Neutrophil (primary cell): ENCODE measurements around the gene CAMK2G.
"Not testable (repeated sequence)": the region's sequence is repeated elsewhere in the genome, so short reads cannot be mapped to it uniquely, and the experiment has no call there.

Experiments used
- H3K27ac ChIP-seq: fragments of 200-600 bp; sonication (generic); 2 replicates; pipeline ENCODE4 v1.5.1; 2016; ENCODE audit warnings: mild to moderate bottlenecking, moderate library complexity
- H3K27me3 ChIP-seq: fragments of 200-600 bp; sonication (generic); 2 replicates; pipeline ENCODE4 v1.6.0; 2016; ENCODE audit warnings: mild to moderate bottlenecking
- H3K36me3 ChIP-seq: fragments of 200-600 bp; sonication (generic); 2 replicates; pipeline ENCODE4 v1.5.1; 2017
- H3K4me1 ChIP-seq, 2 experiments: fragments of 200-600 bp in 1 of 2; sonication (generic) in 1 of 2; 1 replicate in 1 of 2; 2 replicates in 1 of 2; pipeline versions ENCODE4 v1.5.1 to v1.6.1; 2013 to 2016; ENCODE audit warnings: low read depth in 1 of 2, low read length in 1 of 2, mild to moderate bottlenecking in 1 of 2, moderate library complexity in 1 of 2; ENCODE audit not compliant: control insufficient read depth in 1 of 2, insufficient read depth in 1 of 2
- H3K4me3 ChIP-seq, 2 experiments: fragments of 200-600 bp in 1 of 2; sonication (generic) in 1 of 2; 1 replicate in 1 of 2; 2 replicates in 1 of 2; pipeline ENCODE4 v1.5.1; 2013 to 2016; ENCODE audit warnings: low read depth in 1 of 2, low read length in 1 of 2, mild to moderate bottlenecking in 1 of 2, moderate library complexity in 1 of 2
- H3K9me3 ChIP-seq: fragments of 200-600 bp; sonication (generic); 2 replicates; pipeline ENCODE4 v1.5.1; 2016
- TF ChIP-seq, protein P1 (sequence below): fragments of 200-600 bp; sonication (generic); IDR thresholded peaks from 2 replicates; pipeline ENCODE4 v1.5.1; 2016; ENCODE audit warnings: antibody characterized with exemption

The CAMK2G gene

DNA sequence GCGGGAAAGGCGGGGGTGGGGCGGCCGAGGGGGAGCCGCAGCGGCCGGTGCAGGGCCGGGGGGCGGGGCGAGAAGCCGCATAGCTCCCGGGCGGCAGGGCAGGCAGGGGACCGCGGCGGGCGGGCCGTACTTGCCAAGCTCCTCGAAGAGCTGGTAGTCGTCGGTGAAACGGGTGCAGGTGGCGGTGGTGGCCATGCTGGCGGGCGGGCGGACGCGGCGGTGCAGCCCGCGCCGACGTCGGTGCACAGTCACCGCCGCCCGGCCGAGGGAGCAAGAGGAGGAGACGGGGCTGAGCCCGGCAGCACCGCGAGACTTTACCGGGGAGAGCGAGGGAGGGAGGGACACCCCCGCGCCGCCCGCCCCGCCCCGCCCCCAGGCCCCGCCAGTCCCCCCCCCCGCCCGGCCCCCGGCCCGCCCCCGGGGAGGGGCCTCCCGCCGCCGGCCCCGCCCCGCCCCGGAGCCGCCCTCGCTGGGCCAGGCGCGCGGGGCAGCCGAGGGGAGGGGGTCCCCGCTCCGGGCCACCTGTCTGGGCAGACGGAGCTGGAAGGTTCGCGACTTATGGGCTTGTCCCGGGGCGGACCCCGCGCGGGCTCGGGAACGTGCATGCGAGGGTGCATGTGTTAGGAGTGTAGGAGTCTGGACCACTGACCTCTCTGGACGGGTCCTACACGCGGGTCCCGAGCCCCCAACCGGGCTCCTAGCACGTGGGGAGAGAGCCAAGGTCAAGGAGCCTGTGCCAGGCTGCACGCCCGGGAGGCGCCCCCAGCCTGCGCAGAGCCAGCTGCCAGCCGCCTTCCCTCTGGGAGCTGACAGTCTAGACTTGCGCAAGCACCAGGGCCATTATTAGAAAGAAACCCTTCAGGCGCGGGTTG lies at the start of gene CAMK2G:
Gene CAMK2G, minus strand, starts transcription at position 289 of the 872 bp plus-strand sequence. Its CDS starts 94 bp downstream, at position 195.
- TF ChIP-seq, protein P1, sequence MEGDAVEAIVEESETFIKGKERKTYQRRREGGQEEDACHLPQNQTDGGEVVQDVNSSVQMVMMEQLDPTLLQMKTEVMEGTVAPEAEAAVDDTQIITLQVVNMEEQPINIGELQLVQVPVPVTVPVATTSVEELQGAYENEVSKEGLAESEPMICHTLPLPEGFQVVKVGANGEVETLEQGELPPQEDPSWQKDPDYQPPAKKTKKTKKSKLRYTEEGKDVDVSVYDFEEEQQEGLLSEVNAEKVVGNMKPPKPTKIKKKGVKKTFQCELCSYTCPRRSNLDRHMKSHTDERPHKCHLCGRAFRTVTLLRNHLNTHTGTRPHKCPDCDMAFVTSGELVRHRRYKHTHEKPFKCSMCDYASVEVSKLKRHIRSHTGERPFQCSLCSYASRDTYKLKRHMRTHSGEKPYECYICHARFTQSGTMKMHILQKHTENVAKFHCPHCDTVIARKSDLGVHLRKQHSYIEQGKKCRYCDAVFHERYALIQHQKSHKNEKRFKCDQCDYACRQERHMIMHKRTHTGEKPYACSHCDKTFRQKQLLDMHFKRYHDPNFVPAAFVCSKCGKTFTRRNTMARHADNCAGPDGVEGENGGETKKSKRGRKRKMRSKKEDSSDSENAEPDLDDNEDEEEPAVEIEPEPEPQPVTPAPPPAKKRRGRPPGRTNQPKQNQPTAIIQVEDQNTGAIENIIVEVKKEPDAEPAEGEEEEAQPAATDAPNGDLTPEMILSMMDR = peak; percentile 43
- Histone ChIP-seq H3K27me3 (no peaks in the 10 kb centered on the region), H3K36me3 (peaks cover 30% of the 10 kb centered on the region), H3K4me3 (peak within 1 kb of the TSS; percentile 75 to 83), H3K27ac (peak within 1 kb of the TSS; percentile 99), H3K4me1 (peaks cover 51 to 56% of the 10 kb centered on the region in 2 experiments), H3K9me3 (no peaks in the 10 kb centered on the region)

DNA sequence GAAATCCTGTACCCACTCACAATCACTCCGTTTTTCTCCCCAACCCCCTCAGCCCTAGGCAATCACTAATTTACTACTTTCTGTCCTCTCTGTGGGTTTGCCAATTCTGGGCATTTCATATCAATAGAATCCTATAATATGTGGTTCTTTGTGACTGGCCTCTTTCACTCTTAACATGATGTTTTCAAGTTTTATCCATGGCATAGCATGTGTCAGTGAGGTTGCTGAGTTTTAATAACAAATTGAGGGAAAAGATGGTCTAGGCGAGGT lies 48.4 kb upstream of the CAMK2G start:
- Histone ChIP-seq H3K27me3 (no peaks in the 10 kb centered on the region), H3K36me3 (no peaks in the 10 kb centered on the region), H3K4me1 (peaks cover 59 to 60% of the 10 kb centered on the region in 2 experiments), H3K4me3 (no peak overlapping the region), H3K27ac (no peak overlapping the region), H3K9me3 (no peaks in the 10 kb centered on the region)
- TF ChIP-seq, protein P1 = no peak

DNA sequence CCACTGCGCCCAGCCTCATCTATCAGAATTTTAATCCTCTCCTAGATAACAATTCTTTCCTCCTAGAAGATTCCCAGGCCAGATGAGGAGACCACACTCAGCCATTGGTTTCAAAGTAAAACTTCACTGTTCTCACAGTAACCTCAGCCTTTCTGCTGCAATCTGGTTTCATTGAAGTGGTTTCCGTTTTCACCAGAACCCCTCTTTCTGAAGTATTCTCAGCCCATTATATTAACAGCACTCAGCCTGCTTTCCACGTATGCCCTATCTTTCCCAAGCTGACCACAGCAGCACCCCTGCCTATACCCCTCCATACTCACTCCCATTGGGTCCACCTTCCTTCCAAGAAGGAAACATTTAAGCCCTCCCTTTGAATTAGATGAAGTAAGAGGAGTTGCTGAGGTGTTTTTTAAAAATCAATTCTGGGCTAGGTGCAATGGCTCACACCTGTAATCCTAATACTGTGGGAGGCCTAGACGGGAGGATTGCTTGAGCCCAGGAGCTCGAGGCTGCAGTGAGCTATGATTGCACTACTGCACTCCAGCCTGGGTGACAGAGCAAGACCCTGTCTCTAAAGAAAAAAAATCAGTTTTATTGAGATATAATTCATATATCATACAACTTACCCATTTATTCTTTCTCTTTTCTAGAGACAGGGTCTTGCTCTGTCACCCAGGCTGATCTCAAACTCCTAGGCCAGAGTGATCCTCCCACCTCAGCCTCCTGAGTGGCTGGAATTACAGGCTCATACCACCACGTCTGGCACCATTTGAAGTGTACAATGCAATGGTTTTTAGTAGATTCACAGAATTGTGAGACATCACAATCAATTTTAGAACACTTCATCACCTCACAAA lies 47.9 kb upstream of the CAMK2G start:
- no peak overlapping the region for H3K4me3 ChIP-seq
- H3K27ac ChIP-seq = peak overlapping the region; percentile 46
- TF ChIP-seq, protein P1 = no peak
- no peaks in the 10 kb centered on the region for H3K36me3 ChIP-seq
- H3K9me3 ChIP-seq = no peaks in the 10 kb centered on the region
- peaks cover 60 to 63% of the 10 kb centered on the region in 2 experiments for H3K4me1 ChIP-seq
- H3K27me3 ChIP-seq = no peaks in the 10 kb centered on the region

DNA sequence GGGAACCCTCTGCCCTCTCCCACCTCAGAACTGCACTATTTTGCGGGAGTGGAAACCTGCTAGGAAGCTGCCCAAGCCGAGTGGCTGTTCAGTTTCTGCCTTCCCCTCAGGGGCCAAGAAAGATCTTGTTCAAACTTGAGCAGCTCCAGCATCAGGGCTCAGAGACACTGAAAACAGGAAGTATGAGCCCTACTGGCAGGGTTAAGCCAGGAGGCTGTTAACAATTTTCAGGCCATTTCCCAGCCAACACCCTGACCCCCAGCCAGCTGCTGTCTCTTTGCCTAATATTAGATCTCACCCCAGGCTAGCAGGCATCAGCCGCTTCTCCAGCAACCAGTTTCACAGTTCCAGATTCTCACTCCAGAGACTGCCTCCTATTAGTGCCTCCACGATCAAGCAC lies 45.7 kb upstream of the CAMK2G start:
- H3K4me3 ChIP-seq = no peak overlapping the region
- TF ChIP-seq, protein P1 = no peak
- H3K27ac ChIP-seq = peak overlapping the region; percentile 80
- peaks cover 7% of the 10 kb centered on the region for H3K36me3 ChIP-seq
- H3K9me3 ChIP-seq = no peaks in the 10 kb centered on the region
- peaks cover 61 to 64% of the 10 kb centered on the region in 2 experiments for H3K4me1 ChIP-seq
- H3K27me3 ChIP-seq = no peaks in the 10 kb centered on the region

DNA sequence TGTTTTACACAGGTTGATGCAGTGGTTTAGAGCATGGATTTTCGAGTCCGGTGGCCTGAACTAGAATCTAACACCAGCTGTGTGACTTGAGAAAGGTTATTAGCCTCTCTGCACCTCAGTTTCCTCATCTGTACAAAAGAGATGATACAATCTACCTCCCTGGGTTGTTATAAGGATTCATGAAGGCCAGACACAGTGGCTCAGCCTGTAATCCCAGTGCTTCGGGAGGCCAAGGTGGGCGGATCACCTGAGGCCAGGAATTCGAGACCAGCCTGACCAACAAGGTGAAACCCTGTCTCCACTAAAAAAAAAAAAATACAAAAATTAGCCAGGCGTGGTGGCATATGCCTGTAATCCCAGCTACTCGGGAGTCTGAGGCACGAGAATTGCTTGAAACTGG lies 45.1 kb upstream of the CAMK2G start:
- not testable (repeated sequence) for H3K27me3 ChIP-seq, H3K9me3 ChIP-seq, H3K4me3 ChIP-seq
- Histone ChIP-seq H3K36me3 (peaks cover 13% of the 10 kb centered on the region), H3K27ac (peak overlapping the region; percentile 80), H3K4me1 (peaks cover 67 to 68% of the 10 kb centered on the region in 2 experiments)
